NCI-H2081 treated with DMSO at 0.1 percent for 48 hours (cell line): ENCODE measurements around the gene SPATS2L.

Experiments
- DNase-seq: peaks from one replicate; lab custom pipeline; 2025; lab: John Stamatoyannopoulos, UW

SPATS2L gene

DNA sequence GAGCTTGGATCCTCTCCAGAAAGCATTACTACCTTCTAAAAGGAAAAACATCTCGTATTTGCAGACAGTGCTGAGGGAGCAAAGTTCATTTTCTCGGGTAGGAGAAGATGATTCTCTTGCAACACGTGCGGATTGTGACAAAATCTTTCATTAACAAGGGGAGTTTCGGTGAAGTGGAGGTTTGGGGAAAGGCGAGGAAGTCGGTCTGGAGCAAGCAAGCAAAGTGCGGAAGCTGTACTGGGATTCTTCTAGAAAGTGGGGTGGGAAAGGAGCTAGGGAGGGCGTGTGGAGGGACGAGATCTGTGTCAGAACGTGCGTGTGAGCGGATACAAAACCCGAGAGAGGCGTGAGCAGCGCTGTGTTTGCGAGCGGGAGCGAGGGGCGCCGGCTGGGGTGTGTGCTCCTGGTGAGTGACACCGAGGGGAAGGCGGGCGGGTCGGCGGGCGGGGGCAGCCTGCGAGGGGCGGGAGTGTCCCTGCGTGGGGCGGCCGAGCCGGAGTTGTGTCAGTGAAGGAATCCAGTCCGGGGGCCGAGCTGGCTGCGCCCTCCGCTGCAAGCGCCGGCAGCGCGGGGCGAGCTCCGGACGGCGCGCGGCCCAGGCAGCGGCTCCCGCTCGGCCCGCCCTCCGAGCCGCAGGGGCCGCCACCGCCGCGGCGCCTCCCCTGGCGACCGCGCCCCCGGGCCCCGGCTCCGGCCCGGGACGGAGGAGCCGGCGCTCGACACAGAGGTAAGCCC is at the start of gene SPATS2L:
Gene SPATS2L, plus strand, starts transcription at position 498 of the 735 bp plus-strand sequence. CDS start 82,552 bp downstream, outside the sequence.
- no peak for DNase-seq

GRCh38 chr2:200257570-200257969 is 48.9 kb upstream of the SPATS2L start:
- DNase-seq: no peak

GRCh38 chr2:200258081-200258480 is 48.4 kb upstream of the SPATS2L start:
- no peak for DNase-seq

DNA sequence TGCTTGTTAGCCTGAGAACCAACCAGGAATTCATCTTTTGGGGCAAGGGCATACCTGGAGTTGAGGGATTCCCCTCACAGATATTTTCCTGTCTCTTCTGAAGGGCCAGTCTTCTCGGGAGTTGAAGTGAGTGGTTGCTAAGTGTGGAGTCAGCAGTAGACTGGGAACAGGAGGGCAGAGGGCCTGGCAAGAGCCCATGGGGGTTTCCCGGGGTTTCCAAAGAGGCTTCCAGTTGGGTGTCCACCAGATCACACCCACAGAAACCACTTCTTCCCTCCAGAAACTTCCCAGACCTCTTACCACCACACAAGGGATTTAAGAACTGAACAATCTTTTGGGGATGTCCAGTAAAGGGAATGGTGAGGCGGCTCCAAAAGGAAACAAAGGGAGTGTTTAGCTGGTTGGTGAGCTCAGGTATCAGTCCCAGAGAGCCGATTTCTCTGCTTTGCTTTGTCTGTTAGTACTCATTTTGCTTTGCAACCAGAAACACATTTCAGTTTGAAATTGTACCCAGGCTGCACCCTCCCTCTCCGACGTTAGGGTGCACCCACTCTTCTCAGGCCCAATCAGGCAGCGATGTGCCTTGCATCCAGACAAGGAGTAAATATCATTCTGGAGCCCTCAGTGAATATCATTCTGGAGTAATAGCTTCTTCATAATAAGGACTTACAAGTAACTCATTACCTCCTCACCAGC is 47.5 kb upstream of the SPATS2L start:
- no peak for DNase-seq

DNA sequence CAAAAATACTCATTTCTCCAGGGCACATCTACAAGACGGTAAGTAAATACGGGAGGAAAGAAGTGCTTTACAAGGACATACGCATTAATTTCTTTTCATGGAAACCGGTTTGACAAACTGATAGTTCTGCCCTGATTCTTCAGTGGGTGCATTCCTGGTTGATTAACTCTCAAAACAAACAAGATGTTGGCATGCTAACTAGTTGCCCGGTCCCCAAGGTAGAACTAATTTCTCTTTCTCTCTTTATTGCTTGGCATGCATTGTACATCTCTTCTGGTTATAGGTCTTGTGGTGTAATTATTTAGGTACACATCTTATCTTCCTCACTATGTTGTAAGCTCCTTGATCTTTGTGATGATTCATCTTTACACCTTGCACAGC is 46.9 kb upstream of the SPATS2L start:
- no peak for DNase-seq

DNA sequence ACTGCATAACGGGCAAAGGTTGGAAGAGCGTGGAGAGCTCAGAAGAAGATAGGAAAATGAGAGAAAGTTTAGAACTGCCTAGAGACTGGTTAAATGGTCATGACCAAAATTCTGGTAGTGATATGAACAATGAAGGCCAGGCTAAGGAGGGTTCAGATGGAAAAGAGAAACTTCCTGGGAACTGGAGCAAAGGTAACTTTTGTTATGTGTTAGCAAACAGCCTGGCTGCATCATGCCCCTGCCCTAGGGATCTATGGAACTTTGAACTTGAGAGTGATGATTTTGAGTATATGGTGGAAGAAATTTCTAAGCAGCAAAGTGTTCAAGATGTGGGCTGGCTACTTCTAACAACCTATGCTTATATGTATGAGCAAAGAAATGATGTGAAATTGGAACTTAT is 44.4 kb upstream of the SPATS2L start:
- no peak for DNase-seq

DNA sequence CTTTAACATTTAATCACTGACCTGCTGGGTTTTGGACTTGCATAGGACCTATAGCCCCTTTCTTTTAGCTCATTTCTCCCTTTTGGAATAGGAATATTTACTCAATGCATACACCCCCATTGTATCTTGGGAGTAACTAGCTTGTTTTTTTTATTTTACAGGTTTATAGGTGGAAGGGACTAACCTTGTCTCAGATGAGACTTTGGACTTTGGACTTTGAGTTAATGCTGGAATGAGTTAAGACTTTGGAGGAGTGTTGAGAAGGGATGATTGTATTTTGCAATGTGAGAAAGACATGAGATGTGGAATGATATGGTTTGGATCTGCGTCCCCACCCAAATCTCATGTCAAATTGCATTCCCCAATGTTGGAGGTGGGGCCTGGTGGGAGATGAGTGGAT is 43.2 kb upstream of the SPATS2L start:
- DNase-seq: no peak

DNA sequence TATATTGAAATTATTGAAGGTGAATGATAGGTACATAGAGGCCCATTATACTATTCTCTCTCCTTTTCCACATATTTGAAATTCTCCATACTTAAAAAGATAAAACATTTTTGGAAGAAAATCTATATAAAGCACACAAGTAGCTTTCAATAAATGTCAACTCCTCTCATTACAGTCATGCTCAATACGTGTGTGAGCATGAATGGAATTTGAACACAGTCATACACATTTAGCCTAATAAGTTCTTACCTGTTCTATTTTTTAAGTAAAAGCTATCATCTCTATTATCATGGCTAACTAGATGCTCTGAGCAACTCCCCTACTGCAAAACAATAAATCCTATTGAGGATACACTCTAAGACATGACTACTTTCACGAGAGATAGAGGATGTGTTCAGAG is 41.9 kb upstream of the SPATS2L start:
- no peak for DNase-seq

DNA sequence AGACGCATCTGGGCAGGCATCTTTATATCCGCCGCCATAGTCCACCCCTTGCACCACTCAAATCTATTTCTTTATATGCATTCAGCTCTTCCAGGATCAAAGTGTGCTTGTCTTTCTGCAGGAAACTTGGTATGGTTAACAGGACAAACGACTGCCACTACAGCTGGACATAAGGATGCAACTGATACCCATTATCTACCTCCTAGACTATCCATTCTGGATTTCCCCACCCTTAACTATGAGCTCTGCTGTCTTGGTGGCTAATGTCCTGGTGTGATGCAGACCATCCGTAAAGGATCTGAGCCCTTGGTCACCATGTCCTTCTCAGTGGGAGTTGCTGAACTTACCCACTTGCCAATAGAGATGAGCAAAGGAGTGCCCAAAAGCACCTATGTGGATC is 40.1 kb upstream of the SPATS2L start:
- no peak for DNase-seq

GRCh38 chr2:200267350-200267749 is 39.1 kb upstream of the SPATS2L start:
- no peak for DNase-seq

GRCh38 chr2:200270732-200271131 is 35.8 kb upstream of the SPATS2L start:
- no peak for DNase-seq

GRCh38 chr2:200272320-200272719 is 34.2 kb upstream of the SPATS2L start:
- DNase-seq: no peak

GRCh38 chr2:200274116-200275075 is 32.1 kb upstream of the SPATS2L start:
- DNase-seq: no peak

DNA sequence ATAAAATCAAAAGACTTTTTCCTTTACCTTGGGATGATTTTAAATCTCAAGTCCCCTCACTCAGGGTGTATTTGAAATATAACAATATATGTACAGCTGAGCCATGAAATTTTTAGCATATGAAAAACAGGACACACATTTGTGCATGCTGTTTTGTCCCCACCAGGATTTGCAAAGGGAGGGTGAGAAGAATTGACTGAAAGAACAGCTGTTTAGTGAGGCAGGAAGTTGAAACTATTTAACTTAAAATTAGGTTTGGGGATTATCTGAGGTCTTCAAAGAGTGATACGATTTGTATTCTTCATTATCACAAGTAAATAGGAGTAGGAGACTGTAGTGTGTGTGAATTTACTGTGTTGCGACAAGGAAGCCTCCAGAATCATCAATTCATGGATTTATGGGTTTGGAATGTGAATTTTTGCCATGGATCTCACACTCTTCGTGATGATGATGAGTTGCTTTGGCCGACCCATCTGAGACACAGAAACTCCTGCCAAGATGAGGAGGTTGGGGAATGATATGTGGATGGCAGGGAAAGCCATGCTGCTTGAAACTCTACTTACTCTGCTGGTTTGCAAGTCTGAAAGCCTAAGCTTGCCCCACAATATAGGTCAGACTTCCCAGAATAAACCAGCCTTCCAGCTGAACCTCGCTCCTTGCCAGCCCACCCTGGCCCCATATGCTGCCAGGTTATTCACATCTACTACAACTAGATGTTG is 31.0 kb upstream of the SPATS2L start:
- DNase-seq: no peak

DNA sequence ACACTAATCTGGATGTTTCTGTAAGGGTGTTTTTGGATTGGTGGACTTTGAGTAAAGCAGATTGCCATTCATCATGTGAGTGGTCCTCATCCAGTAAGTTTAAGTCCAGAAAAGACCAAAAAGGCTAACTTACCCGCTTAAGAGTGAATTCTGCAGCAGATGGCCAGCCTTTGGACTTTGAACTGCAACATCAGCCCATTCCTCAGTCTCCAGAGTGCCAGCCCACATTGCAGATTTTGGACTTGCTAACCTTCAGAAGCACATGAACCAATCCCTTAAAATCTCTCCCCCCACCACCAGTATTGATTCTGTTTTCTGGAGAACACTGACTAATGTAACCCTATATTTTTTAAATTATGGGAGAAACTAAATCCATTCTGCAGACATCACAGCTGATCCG is 30.0 kb upstream of the SPATS2L start:
- DNase-seq: no peak

DNA sequence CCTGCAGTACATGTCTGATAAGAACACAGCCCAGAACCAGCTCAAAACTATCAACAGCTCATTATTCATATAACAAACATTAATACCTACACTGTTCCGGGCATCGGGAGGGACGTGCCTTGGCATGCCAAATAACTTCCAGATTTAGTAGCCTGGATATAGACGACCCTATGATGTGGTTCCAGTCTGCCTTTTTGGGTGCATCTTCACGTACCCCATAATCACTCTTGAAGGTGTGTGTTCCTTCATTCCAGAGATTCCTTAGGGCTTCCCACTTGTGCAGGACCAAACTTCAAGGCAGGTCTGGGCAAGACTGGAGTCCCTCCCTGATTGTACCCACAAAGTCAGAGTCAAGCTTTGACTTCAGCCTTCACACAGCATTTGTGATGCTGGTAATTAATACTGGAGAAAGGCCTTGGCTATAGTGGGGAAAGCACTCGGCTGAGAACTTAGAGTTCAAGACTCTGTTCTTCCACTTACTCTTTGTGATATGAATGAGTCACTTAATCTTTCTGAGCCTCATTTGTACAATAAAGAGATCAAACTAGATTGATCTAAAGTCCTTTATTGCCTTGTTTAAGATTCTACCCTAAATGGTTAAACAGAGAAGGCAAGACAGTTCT is 27.7 kb upstream of the SPATS2L start:
- no peak for DNase-seq

GRCh38 chr2:200279857-200280256 is 26.6 kb upstream of the SPATS2L start:
- no peak for DNase-seq

- DNase-seq: no peak
These were observed 19.9 kb upstream of the SPATS2L start for GRCh38 chr2:200286578-200286977.

- no peak for DNase-seq
These were observed 17.6 kb upstream of the SPATS2L start for GRCh38 chr2:200288670-200289429.

GRCh38 chr2:200296118-200296517 is 10.4 kb upstream of the SPATS2L start:
- DNase-seq: no peak

GRCh38 chr2:200297100-200297499 is 9.4 kb upstream of the SPATS2L start:
- no peak for DNase-seq
